NCI-H526 treated with DMSO at 0.1 percent for 48 hours (cell line): ENCODE measurements around the gene ARHGAP8.

Source experiments
- DNase-seq: peaks from one replicate; lab custom pipeline; 2025; lab: John Stamatoyannopoulos, UW

Gene ARHGAP8

GRCh38 chr22:44726439-44726838 lies 25.9 kb upstream of the ARHGAP8 start:
- DNase-seq: no peak

GRCh38 chr22:44727148-44727547 lies 25.2 kb upstream of the ARHGAP8 start:
- DNase-seq: no peak

- no peak for DNase-seq
Observed at GRCh38 chr22:44727709-44728108, 24.7 kb upstream of the ARHGAP8 start.

GRCh38 chr22:44728761-44729324 lies 23.5 kb upstream of the ARHGAP8 start:
- DNase-seq: no peak

- no peak for DNase-seq
Observed at GRCh38 chr22:44729391-44730021, 22.9 kb upstream of the ARHGAP8 start.

GRCh38 chr22:44730022-44730393 lies 22.4 kb upstream of the ARHGAP8 start:
- DNase-seq: no peak

- DNase-seq: no peak
Observed at GRCh38 chr22:44730490-44731356, 21.7 kb upstream of the ARHGAP8 start.

GRCh38 chr22:44731357-44731970 lies 20.9 kb upstream of the ARHGAP8 start:
- no peak for DNase-seq

GRCh38 chr22:44732017-44732561 lies 20.3 kb upstream of the ARHGAP8 start:
- no peak for DNase-seq

- DNase-seq: no peak
Observed at GRCh38 chr22:44732661-44733060, 19.7 kb upstream of the ARHGAP8 start.

- no peak for DNase-seq
Observed at GRCh38 chr22:44733426-44734106, 18.8 kb upstream of the ARHGAP8 start.

- no peak for DNase-seq
Observed at GRCh38 chr22:44734278-44734677, 18.1 kb upstream of the ARHGAP8 start.

- DNase-seq: no peak
Observed at GRCh38 chr22:44734801-44735517, 17.4 kb upstream of the ARHGAP8 start.

- DNase-seq: no peak
Observed at GRCh38 chr22:44735518-44736428, 16.6 kb upstream of the ARHGAP8 start.

- no peak for DNase-seq
Observed at GRCh38 chr22:44736581-44737405, 15.6 kb upstream of the ARHGAP8 start.

- no peak for DNase-seq
Observed at GRCh38 chr22:44737406-44738346, 14.7 kb upstream of the ARHGAP8 start.

GRCh38 chr22:44738347-44738715 lies 14.0 kb upstream of the ARHGAP8 start:
- no peak for DNase-seq

- no peak for DNase-seq
Observed at GRCh38 chr22:44739024-44739423, 13.4 kb upstream of the ARHGAP8 start.
